COLO668 (cell line): ENCODE measurements around the gene OR56A5.
"Not testable (repeated sequence)": the region's sequence is repeated elsewhere in the genome, so short reads cannot be mapped to it uniquely, and the experiment has no call there.

Experiments used
- DNase-seq: peaks from one replicate; lab custom pipeline; 2025; ENCODE audit not compliant: unreplicated experiment; lab: John Stamatoyannopoulos, UW

OR56A5 gene, protein sequence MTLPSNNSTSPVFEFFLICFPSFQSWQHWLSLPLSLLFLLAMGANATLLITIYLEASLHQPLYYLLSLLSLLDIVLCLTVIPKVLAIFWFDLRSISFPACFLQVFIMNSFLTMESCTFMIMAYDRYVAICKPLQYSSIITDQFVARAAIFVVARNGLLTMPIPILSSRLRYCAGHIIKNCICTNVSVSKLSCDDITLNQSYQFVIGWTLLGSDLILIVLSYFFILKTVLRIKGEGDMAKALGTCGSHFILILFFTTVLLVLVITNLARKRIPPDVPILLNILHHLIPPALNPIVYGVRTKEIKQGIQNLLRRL

DNA sequence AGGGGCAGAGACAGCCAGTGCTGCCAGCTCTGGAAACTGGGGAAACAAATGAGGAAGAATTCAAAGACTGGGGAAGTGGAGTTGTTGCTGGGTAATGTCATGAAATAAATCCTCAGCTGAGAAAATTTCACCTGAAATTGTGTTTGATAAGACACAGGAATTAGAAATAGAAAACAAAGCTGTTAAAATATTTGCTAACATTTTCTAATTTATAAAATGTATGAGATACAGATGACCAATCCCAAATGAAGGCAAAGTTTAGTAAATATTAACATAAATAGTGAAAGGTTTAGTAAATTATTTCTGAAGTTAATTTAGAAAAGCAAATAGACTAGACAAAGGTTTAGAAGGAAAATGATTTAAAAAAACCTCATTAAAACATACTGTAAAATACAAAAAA, at the start of gene OR56A5:
Gene OR56A5 (minus strand): TSS at position 101 of the 400 bp plus-strand sequence. CDS start 0 bp downstream, at position 101.
- DNase-seq, result no peak

DNA sequence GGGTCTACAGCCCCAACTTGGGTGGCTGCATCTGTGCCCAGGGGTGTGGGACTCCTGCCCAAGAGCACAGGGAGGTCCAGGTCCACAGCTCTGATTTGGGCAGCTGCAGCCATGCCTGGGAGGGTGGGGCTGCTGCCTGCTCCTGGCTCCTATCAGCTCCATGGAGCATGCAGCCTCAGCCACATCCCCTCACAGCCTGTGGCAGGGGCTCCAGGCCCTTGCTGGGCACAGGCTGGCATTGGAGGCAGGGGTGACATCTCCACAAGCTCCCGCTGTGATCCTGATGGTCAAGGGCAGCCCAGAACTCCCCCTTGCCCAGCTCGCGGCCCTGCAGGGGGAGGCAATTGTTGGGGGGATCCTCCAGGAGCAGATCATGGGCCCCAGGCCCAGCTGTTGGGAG, 44.7 kb upstream of the OR56A5 start:
- no peak for DNase-seq

DNA sequence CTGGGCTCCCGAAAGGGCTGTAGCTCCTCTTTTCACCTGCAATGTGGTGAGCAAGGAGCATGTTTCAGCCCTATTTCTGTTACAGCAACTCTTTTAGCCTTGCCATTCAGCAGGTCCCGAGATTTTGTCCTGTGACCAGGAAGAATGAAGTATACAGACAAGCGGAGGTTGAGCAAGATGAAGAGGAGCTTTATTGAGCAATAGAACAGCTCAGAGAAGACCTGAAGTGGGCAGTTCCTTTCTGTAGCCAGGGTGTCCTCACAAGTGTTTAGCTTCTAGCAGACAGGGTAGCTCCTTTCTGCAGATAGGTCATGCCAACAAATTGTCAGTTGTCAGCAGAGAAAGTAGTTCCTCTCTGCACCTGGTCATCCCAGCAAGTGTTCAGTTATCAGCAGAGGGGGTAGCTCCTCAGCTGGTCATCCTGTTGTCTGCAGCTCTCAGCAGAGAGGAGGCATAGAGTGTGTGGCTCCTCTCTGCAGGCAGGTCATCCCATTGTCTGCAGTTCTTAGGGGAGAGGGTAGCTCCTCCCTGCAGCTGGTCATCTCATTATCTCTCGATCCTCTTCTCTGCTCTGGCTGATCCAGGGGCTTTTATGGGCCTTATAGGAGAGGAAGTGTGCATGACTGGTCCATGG, 43.9 kb upstream of the OR56A5 start:
- DNase-seq, result no peak

DNA sequence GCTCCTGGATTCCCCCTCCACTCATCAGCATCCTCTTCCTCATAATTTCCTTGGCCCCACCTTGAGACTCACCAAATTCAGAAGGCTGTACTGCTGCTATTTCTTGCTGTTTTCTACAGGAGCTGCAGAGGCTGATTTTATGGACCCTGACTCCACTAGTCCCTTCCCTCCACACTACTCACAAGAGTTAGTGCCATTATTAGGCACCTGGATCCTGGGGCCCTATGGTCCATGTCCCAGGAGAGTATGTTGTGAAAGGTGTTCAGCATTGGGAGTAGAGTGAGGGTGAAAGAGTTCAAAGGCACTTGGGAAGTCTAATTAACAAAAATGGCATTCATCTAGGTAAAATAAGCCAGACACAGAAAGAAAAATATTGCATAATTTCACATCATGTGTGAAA, 38.6 kb upstream of the OR56A5 start, which contains the start of gene OR56A4:
Gene OR56A4 (minus strand): TSS at position 101 of the 400 bp plus-strand sequence. CDS start 3,954 bp downstream, outside the sequence.
- DNase-seq, result no peak

DNA sequence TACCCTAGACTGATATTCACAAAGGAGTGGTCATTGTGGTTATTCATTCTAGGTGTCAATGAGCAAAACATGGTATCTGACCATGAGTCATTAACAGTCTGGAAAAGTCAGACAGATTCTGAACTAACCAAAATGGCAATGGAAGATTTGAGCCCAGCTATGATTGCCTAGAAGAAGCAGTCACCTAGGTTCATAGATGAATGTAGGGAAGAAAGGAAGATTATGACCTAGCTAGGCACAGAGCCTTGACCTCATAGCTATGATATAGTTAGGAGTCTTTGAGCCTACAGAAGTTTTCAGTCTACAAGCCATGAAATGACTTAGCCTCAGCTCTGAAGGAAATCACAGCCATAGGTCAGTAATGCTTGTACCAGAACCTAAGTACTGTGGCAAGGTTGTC, 38.1 kb upstream of the OR56A5 start:
- DNase-seq, result no peak

DNA sequence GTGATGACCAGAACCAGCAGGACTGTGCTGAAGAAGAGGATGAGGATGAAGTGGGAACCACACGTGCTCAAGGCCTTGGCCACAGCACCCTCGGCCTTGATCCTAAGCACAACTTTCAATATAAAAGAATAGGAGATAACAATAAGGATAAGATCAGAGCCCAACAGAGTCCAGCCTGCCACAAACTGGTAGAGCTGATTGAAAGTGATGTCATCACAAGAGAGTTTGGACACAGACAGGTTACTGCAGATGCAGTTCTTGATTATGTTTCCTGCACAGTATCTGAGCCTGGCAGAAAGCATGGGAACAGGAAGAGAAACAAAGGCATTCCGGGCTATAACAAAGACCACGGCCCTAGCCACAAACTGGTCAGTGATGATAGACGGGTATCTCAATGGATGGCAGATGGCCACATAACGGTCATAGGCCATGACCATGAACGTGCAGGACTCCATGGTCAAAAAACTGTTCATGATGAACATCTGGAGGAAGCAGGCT, 34.0 kb upstream of the OR56A5 start:
- no peak for DNase-seq

DNA sequence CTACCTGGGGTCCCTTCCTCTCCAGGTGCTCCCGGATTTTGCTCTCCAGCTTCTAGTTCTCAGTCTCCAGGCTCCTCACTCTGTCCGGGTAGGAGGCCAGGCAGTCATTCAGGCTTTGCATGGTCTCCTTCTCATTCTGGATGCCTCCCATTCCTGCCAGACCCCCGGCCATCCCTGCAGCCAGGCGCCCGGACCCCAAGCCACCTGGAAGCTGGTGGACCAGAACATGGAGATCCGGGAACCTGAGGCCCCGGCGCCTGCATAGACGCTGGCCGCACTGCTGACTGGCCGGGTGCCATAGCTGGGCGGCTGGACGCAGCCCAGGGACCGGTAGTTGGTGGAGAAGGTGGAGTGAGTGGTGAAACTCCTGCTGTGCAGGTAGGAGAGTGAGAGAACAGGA, 26.5 kb upstream of the OR56A5 start:
- DNase-seq, result no peak

DNA sequence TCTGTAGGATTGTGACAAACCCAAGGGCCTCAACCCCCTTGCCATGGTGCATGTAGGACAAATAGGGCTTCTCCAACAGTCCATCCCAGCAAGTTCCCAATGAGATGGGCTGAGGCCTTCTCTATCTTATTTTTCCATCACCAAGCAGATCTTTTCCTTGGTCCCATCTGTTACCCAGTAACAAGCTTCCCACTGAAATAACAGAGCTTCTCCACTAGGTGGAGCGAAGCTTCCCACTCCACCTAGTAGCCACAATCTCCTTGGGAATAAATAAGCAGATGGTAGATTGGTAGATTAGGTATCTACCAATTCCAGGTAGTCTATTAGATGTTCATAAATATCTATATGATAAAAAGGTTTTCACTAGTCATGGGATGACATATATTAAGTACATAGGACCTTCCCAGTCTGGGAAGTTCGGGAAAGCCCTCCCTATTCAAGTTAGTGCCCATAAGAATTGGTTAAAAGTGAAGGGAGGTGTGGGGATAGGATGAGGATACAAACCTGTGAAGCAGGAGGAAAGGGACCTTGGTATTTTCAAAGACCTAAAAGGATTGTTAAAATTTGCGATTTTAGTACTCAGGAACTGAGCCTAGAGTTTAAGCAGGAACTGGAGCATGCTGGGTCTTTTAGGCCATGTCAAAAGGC, 24.4 kb upstream of the OR56A5 start:
- no peak for DNase-seq

DNA sequence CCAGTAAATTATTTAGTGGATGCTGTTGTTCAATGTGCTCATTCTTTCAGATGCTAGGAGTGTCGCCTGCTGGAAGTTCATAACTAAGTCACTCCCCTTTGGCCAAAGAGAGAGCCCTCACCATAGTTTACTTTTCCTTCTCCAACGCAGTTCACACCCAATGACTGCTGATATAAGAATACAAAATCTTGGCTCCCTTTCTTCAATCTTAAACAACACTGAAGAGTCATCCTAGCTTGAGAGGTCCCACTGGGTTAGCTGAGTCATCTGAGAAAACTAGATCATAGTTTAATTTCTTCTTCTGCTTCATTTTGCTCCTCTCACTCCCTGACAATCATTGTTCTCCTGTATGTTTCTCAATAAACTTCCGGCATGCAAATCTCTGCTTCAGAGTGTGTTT, 23.9 kb upstream of the OR56A5 start:
- no peak for DNase-seq

DNA sequence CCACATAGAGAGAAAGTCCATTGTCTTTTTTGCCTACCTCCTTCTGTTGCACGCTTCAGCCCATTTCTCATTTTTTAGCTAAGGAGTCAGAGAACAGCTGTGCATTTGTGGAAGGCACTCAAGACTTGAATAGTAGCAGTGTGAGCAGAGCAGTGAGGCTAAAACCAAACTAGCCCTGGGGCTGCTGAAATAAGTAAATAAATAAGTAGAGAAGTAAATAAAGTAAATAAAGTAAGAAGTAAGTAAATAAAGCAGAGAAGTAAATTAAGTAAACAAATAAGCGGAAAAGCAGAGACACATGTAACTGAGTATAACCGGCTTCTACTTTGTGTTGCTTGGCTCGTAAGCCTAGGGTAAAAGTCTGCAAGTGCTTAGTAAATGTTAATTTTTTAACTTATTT, 20.9 kb upstream of the OR56A5 start:
- DNase-seq, result no peak

DNA sequence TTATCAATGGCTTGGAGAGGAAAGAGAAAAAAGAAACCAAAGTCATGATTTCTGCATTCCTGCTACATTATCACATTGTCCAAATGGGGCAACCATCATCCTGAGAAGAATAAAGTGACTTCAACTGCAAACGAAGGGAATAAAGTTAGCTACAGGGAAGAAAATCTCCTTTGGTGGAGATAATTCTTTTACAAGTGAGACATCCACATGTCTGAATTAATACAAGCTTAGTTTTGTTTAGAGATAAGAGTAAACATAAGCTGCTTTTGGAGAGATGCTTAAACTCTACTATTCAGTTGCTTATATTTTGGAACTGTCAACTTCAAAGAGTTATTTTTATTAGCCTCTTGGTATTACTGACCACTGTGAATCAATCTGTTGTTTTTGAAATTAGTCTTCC, 18.6 kb upstream of the OR56A5 start, which contains the start of gene OR52L1:
Gene OR52L1 (minus strand): TSS at position 101 of the 400 bp plus-strand sequence. CDS start 55 bp downstream, at position 46.
- DNase-seq, result no peak

DNA sequence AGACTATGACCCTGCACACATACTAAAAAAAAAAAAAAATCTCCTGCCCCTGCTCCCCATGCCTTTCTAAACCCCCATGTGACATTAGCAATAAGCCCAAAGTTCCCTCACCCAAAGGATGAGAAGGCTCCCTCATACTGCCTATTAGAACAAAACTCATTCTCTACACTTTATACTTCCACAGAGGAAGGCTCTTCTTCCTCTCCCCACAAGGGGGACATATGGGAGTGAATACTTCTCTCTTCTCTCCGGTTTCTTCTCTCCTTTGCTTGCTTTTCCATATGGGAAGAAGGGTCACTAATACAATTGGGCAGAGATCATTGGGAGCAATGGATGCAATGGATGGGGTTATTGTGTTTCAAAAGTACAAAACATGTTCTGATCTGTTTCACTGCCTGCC, 15.1 kb upstream of the OR56A5 start:
- no peak for DNase-seq

DNA sequence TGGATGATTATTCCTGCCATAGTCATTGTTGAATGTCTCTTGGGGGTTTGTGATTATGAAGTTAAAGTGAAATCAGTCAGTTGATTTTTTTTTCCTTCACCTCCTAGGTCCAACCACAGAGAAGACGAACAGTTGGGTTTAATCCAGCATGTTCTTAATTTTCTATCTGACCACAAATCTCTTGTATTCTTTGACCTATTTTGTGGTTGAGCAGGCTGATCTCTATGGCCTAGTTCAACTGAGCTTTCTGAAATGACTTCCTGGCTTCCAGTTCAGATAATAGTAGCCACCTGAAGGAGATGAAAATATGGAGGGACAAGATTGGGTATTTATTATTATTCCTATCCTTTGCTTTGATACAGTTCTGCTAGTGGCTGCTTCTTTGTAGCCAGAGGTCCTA, 5.2 kb upstream of the OR56A5 start:
- no peak for DNase-seq

DNA sequence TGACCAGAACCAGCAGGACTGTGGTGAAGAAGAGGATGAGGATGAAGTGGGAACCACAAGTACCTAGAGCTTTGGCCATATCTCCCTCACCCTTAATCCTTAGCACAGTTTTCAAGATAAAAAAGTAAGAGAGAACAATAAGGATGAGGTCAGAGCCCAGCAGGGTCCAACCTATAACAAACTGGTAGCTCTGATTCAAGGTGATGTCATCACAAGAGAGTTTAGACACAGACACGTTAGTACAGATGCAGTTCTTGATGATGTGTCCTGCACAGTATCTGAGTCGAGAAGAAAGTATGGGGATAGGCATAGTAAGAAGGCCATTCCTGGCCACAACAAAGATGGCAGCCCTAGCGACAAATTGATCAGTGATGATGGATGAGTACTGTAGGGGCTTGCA, 586 bp downstream of the OR56A5 start:
- no peak for DNase-seq

DNA sequence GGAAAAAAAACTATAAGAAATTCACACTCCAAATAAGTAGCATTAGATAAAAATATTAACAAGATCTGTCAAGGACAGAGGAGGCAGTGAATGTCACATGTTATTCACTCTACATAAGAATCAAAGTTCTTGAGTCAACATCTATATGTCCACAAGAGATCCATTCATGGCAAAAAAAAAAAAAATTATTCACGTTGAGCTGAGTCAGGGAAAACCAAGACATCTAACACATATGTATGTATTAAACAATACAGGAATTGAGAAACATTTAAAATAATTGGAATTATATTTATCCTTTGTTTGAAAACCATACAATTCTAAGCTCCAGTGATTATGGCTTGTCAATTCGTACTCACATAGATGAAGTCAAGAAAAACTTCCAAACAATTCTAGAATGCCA, 1.3 kb downstream of the OR56A5 start:
- no peak for DNase-seq

DNA sequence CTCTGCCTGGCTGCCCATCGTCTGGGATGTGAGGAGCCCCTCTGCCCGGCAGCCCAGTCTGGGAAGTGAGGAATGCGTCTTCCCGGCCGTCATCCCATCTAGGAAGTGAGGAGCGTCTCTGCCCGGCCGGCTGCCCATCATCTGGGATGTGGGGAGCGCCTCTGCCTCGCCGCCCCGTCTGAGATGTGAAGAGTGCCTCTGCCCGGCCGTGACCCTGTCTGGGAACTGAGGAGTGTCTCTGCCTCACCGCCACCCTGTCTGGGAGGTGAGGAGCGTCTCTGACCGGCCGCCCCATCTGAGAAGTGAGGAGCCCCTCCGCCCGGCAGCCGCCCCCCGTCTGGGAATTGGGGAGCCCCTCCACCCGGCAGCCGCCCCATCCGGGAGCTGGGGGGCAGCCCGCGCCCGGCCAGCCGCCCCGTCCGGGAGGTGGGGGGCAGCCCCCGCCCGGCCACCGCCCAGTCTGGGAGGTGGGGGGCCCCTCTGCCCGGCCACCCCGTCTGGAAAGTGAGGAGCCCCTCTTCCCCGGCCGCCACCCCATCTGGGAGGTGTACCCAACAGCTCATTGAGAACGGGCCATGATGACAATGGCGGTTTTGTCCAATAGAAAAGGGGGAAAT, 7.5 kb downstream of the OR56A5 start:
- not testable (repeated sequence) for DNase-seq

DNA sequence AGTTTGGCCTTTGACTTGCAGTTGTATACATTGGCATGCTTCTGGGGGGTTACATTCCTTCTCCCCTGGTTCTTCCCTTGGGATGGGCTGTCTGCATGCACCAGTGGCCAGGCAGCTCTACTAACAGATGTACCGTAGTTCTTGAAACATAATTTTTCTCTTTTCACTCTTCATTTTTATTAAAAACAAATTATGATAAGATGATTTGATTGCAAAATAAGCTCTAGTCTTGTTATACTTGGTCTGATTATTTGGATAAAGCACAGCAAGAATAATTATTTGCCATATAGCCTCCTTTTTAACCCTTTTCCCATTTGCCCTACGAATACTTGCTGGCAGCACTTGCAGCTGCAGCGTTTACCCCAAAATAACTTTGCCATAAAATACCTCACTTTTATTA, 12.7 kb downstream of the OR56A5 start:
- DNase-seq, result no peak

DNA sequence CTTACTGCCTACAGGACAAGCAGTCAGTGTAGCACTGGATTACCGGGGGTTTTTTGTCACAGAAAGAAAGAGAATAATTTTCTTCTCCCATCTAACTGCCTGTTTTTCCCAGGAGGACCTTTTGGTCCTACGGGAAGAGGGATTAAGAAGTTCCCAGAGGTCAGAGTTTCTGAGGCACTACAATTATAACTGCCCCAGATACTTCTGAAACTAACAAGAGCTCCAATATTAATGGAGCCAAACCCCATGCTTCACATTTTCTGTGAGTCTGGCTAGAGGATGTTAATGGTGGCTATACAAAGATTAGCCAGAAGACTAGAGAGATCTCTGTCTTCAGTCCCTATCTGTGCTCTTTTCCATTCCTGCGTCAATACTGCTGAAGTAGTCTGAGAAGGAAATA, 26.3 kb downstream of the OR56A5 start, which contains the start of gene OR56A3:
Gene OR56A3 (plus strand): TSS at position 301 of the 400 bp plus-strand sequence. CDS start 5,096 bp downstream, outside the sequence.
- no peak for DNase-seq

DNA sequence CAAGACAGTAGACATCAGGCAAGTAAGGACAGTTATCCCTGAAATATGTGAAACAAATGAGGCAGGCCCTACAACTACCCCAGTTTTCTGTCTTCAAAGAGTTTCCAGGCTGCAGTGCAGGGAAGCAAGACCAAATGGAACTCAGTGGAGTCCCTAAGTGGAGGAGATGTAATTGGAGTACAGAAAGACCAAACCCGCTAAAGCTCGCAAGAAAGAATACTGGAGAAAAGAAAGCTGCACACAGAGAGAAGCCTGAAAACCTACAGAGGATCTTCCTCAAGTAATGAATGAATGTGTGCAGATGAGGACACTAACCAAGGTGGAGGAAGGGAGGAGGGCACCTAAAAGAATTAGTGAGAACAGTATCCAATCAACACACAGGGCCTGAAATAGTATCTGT, 27.5 kb downstream of the OR56A5 start:
- no peak for DNase-seq

DNA sequence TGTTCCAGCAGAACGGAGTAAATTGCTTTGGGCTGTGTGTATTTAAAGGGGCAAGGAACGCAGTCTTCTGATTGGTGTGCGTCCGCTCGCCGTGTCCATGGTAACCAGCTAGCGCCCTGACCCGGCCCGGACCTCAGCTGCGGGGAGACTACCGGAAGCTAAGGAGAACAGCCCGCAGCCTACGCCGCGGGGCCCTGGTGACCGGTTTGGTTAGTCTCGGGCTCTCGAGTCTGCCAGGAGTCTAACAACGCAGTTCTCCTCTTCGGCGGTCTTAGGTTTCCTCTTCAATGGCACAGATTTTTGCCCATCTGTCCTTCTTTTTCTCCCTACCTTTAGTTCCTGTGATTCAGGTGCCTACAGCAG, 29.7 kb downstream of the OR56A5 start:
- DNase-seq, result no peak

DNA sequence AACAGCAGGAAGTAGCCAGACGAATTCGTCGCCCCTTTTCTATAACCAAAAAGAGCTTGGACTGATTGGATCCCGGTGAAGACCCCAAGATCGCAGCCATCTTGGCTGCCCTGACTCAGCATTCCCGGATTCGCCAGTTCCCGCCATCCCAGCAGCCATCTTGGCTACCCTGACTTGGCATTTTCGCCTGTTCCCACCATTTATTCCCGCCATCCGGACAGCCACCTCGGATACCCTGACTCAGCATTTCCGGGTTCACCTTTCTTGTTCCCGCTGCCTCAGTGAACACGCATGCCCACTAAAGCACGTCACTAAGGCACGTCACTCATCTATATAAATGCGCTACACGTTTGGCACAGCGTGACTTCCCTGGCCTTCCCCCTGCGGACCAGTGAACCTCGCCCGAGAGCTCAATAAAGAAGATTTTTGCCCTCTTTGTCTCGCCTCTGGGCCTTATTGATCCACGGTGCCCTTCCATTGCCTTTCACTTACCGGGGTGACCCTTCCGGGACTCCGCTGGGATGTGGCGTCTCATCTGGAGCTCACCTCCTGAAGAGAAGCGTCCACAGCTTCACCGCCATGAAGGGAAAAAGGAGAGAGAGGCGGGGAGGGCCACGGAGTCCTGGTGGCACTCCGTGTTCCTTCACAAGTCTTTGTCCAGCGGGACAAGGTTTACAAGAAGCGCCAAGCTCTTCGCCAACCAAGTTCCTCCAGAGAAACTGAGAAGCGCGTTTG, 30.3 kb downstream of the OR56A5 start:
- no peak for DNase-seq
